Adrenal gland (tissue), 12 donors: ENCODE results near the gene FRMD8. TPM values are rescaled to one million over a fixed set of nuclear protein-coding genes. Genes with fewer than 3 reads are reported as not detected.

ENCODE experiments used
- DNase-seq, 7 donors: peaks; one replicate each; pipeline ENCODE4 v3.0.0-alpha.2; 2019 to 2020
- H3K27ac ChIP-seq, 5 donors: fragments of 200-600 bp; sonication (generic) in 4 of 5; 1 replicate in 3 of 5; 2 replicates in 2 of 5; pipeline versions ENCODE4 v1.5.1 to v1.8.0; 2016 to 2020; ENCODE audit warnings: mild to moderate bottlenecking in 1 of 5
- H3K27me3 ChIP-seq: fragments of 200-600 bp; 2 replicates; pipeline ENCODE4 v1.8.0; 2021
- H3K36me3 ChIP-seq, 2 donors: fragments of 200-600 bp; replicated peaks in 1 of 2; 1 replicate in 1 of 2; 2 replicates in 1 of 2; pipeline versions ENCODE4 v1.5.1 to v1.8.0; 2018 to 2022
- H3K4me1 ChIP-seq, 2 donors: fragments of 200-600 bp; replicated peaks in 1 of 2; 1 replicate in 1 of 2; 2 replicates in 1 of 2; pipeline versions ENCODE4 v1.5.1 to v1.8.0; 2018 to 2021
- H3K4me3 ChIP-seq, 4 donors: fragments of 200-600 bp; sonication (generic) in 3 of 4; one replicate each; pipeline ENCODE4 v1.5.1; 2016 to 2018
- H3K9me3 ChIP-seq, 3 donors: fragments of 200-600 bp; sonication (generic) in 1 of 3; replicated peaks in 1 of 3; 1 replicate in 2 of 3; 2 replicates in 1 of 3; pipeline versions ENCODE4 v1.5.1 to v1.8.0; 2016 to 2021
- POLR2A ChIP-seq, 2 donors: fragments of 450-650 bp; IDR thresholded peaks; one replicate each; pipeline ENCODE4 v1.6.1; 2017; ENCODE audit warnings: antibody characterized with exemption in 2 of 2, mild to moderate bottlenecking in 2 of 2, moderate library complexity in 1 of 2
- WGBS, 4 donors: extraction: QIAGEN DNeasy Blood & Tissue Kit in 2 of 4; methylation state at CpG; one replicate each; pipeline versions ENCODE4 v1.1.5 to v1.1.7; 2013 to 2017; 5-methylcytosine and 5-hydroxymethylcytosine counted together
- intact Hi-C, 2 donors: fragments of 100-400 bp; cut with DNase I; formaldehyde crosslinking; loops; one replicate each; pipeline versions ENCODE4 v1.14.1 to v1.15.0; 2022 to 2023
- polyA plus RNA-seq, 3 donors: library from polyadenylated mRNA; stranded (reverse); fragments of 200-250 nt in 2 of 3; fragments of 350-450 nt in 1 of 3; fragmentation: Illumina TruSeq in 1 of 3; extraction: RNeasy Lipid Tissue Mini Kit (QIAGEN cat#74804) in 1 of 3; gene quantifications; one replicate each; pipeline ENCODE4 v1.2.3, GENCODE V29; 2013 to 2014
- total RNA-seq, 9 donors: library from RNA; depleted of rRNA in 4 of 9; stranded (reverse); fragments of >200 nt in 4 of 9; fragments of 120-200 nt in 1 of 9; fragmentation: NEBNext Ultra II Directional in 1 of 9; extraction: Animal tissue kit (Norgen Biotek cat#: 25700) in 1 of 9; gene quantifications; one replicate each; pipeline versions ENCODE4 v1.1.0 to v1.2.4, GENCODE V29; 2013 to 2023
- TF ChIP-seq, protein P1 (sequence below), 6 experiments: fragments of 450-650 bp in 4 of 6; fragments of 200-600 bp in 2 of 6; sonication (generic) in 1 of 6; IDR thresholded peaks; 1 replicate in 5 of 6; 2 replicates in 1 of 6; pipeline versions ENCODE4 v1.5.1 to v1.8.0; 2016 to 2021; ENCODE audit warnings: antibody characterized with exemption in 6 of 6, mild to moderate bottlenecking in 2 of 6, moderate library complexity in 1 of 6
- donor health status: healthy with polysubstance abuse.
- donor health status: Bipolar disorder and iron deficiency.
- donor health status: DM: yes; HTN: yes; CAD: no.
- donor health status: DM: no; HTN: no; CAD: no.
- donor health status: DM: no; HTN: no; CAD: no.
- donor health status: DM: yes; HTN: yes; CAD: no.

FRMD8 gene
- total and polyA plus RNA-seq, 12 donors: 5.3 to 52.1 (median 33.9) TPM

GRCh38 chr11:65440831-65441499, 54.5 kb downstream of the FRMD8 start:
- H3K36me3 ChIP-seq: peaks cover 0 to 66% of the 10 kb centered on the region in 2 donors
- H3K4me3 ChIP-seq: peak overlapping the region in 1 of 4 donors; percentile 21
- H3K9me3 ChIP-seq: no peaks in the 10 kb centered on the region
- peak overlapping the region in 4 of 5 donors; percentile 64 to 100 (median 79) for H3K27ac ChIP-seq
- DNase-seq: peak in 5 of 7 donors; percentile 28 to 53 (median 45)
- no peak for TF ChIP-seq POLR2A (IDR thresholded peaks at IDR 0.05)
- TF ChIP-seq, protein P1, sequence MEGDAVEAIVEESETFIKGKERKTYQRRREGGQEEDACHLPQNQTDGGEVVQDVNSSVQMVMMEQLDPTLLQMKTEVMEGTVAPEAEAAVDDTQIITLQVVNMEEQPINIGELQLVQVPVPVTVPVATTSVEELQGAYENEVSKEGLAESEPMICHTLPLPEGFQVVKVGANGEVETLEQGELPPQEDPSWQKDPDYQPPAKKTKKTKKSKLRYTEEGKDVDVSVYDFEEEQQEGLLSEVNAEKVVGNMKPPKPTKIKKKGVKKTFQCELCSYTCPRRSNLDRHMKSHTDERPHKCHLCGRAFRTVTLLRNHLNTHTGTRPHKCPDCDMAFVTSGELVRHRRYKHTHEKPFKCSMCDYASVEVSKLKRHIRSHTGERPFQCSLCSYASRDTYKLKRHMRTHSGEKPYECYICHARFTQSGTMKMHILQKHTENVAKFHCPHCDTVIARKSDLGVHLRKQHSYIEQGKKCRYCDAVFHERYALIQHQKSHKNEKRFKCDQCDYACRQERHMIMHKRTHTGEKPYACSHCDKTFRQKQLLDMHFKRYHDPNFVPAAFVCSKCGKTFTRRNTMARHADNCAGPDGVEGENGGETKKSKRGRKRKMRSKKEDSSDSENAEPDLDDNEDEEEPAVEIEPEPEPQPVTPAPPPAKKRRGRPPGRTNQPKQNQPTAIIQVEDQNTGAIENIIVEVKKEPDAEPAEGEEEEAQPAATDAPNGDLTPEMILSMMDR (IDR thresholded peaks at IDR 0.05): no peak
- H3K27me3 ChIP-seq: no peaks in the 10 kb centered on the region
- peaks cover 18 to 77% of the 10 kb centered on the region in 2 donors for H3K4me1 ChIP-seq
- intact Hi-C loops: no loop called here
- WGBS, 4 donors: 53 to 58% (median 56%) methylated on average over 8 of the region's 8 CpGs

DNA sequence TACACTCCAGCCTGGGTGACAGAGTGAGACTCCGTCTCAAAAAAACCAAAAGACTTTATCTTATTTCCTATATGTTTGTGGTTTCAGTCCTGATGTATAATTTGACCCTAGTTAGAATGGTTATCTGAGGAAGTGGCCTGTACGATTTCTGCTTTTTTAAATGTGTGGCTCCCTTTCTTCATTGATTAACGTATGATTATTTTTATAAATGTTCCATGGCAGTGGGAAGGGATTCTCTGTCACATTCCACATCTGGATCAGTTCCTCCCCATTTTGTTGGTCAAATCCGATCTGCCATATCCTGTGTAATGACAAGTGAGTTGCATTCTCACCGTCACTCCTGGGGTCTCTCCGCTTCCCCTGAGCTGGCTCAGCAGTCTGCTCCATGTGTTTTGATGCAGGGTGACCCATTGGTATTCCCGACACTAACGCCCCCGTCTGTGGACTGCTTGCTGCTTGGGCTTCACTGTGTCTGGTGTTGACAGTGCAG, 56.5 kb downstream of the FRMD8 start:
- H3K36me3 ChIP-seq: peaks cover 0 to 49% of the 10 kb centered on the region in 2 donors
- H3K4me3 ChIP-seq: no peak overlapping the region
- H3K27me3 ChIP-seq: no peaks in the 10 kb centered on the region
- intact Hi-C loops: no loop called here
- peaks cover 7 to 58% of the 10 kb centered on the region in 2 donors for H3K4me1 ChIP-seq
- H3K27ac ChIP-seq: peak overlapping the region in 4 of 5 donors; percentile 49 to 100 (median 74)
- H3K9me3 ChIP-seq: no peaks in the 10 kb centered on the region
- 53 to 63% (median 60%) methylated on average over 9 of the region's 9 CpGs for WGBS, 4 donors
- TF ChIP-seq, protein P1 (IDR thresholded peaks at IDR 0.05): no peak
- TF ChIP-seq POLR2A (IDR thresholded peaks at IDR 0.05): peak in 1 of 2 donors; percentile 13
- DNase-seq: peak; percentile 34 to 73 (median 54)

DNA sequence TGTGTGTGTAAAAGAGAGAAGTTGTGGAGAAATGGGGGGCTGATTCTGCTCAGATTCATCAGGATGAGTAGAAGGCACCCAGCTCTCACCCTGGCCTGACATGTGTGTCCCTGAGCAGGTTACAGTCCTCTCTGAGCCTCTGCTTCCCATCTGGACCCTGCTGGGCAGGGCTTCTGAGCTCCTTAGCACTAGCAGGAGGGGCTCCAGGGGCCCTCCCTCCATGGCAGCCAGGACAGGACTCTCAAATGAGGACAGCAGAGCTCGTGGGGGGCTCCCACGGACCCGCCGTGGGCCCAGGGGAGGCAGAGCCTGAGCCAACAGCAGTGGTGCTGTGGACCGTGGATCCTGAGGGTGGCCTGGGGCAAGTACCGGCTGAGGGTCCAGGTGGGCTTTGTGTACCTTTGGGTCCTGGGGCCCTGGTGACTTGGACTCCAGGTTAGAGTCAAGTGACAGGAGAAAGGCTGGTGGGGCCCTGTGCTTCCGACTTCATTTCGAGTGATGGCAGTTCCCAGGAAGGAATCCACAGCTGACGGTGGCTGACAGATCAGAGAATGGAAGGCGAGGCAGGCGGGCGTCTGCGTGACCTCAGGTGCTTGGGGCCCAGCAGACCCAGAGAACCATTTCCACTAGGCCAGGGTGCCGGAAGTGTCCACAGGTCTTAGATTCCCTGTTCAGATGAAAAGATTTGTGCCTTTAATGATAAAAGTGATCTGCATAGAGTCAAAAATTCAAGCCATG, 58.0 kb downstream of the FRMD8 start:
- DNase-seq: peak; percentile 52 to 77 (median 68)
- intact Hi-C loops: no loop called here
- Histone ChIP-seq H3K4me1 (peaks cover 0 to 42% of the 10 kb centered on the region in 2 donors), H3K9me3 (no peaks in the 10 kb centered on the region), H3K27me3 (no peaks in the 10 kb centered on the region), H3K27ac (peak overlapping the region in 4 of 5 donors; percentile 59 to 100 (median 74)), H3K36me3 (peaks cover 0 to 35% of the 10 kb centered on the region in 2 donors), H3K4me3 (no peak overlapping the region)
- WGBS, 4 donors: 78 to 84% (median 81%) methylated on average over 8 to 14 of the region's 14 CpGs
- TF ChIP-seq, protein P1 (IDR thresholded peaks at IDR 0.05): no peak
- no peak for TF ChIP-seq POLR2A (IDR thresholded peaks at IDR 0.05)

DNA sequence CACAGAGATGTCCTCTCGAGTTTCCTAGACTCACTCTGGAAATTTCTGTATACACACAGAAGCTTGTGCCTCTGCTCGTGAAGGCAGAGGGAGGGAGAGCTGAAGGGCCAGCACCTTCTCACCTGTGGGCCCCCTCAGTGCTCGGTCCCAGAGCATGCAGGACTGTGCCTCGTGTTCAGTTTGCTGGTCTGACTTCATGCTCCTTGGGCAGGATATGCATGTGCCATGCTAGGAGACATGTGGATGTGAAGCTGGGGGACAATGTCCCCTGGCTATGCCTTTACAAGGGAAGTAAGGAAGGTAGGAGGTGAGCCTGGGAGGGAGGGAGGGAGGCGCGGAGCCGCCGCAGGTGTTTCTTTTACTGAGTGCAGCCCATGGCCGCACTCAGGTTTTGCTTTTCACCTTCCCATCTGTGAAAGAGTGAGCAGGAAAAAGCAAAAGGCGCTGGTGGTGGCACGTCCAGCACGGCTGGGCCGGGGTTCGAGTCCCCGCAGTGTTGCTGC, 58.7 kb downstream of the FRMD8 start:
- Histone ChIP-seq H3K4me3 (no peak overlapping the region), H3K4me1 (peaks cover 0 to 35% of the 10 kb centered on the region in 2 donors), H3K27ac (peak overlapping the region in 4 of 5 donors; percentile 59 to 100 (median 74)), H3K27me3 (no peaks in the 10 kb centered on the region), H3K36me3 (peaks cover 0 to 33% of the 10 kb centered on the region in 2 donors), H3K9me3 (no peaks in the 10 kb centered on the region)
- 73 to 85% (median 85%) methylated on average over 14 to 15 of the region's 15 CpGs for WGBS, 4 donors
- DNase-seq: peak; percentile 44 to 76 (median 64)
- TF ChIP-seq POLR2A (IDR thresholded peaks at IDR 0.05): peak in 1 of 2 donors; percentile 14
- TF ChIP-seq, protein P1 (IDR thresholded peaks at IDR 0.05): no peak
- intact Hi-C loops: no loop called here
